WTC11 (cell line): Measurements from ENCODE around the gene ZDHHC16.

Experiments
- CREB1 ChIP-seq: sonication (generic); formaldehyde crosslinking; IDR thresholded peaks from 2 replicates; pipeline ENCODE4 v1.8.0; 2023; ENCODE audit warnings: mild to moderate bottlenecking, missing genetic modification reagents
- CTCF ChIP-seq: fragments of 200-600 bp; IDR thresholded peaks from 2 replicates; pipeline ENCODE4 v1.8.0; 2022; ENCODE audit warnings: antibody characterized with exemption
- ELF4 ChIP-seq: sonication (generic); formaldehyde crosslinking; IDR thresholded peaks from 2 replicates; pipeline ENCODE4 v1.8.1; 2022; ENCODE audit warnings: low read depth, mild to moderate bottlenecking, moderate library complexity, missing genetic modification reagents
- ETV6 ChIP-seq: sonication (generic); formaldehyde crosslinking; IDR thresholded peaks from 2 replicates; pipeline ENCODE4 v1.8.1; 2022; ENCODE audit warnings: mild to moderate bottlenecking, missing genetic modification reagents
- GABPB1 ChIP-seq: sonication (generic); formaldehyde crosslinking; IDR thresholded peaks from 2 replicates; pipeline ENCODE4 v1.8.1; 2023; ENCODE audit warnings: mild to moderate bottlenecking, missing genetic modification reagents
- NR1H2 ChIP-seq: sonication (generic); formaldehyde crosslinking; IDR thresholded peaks from 2 replicates; pipeline ENCODE4 v1.9.0; 2021; ENCODE audit warnings: mild to moderate bottlenecking, moderate library complexity, missing genetic modification reagents
- TCF7 ChIP-seq: sonication (generic); formaldehyde crosslinking; IDR thresholded peaks from 2 replicates; pipeline ENCODE4 v1.8.0; 2022; ENCODE audit warnings: mild to moderate bottlenecking, low read depth, missing genetic modification reagents, moderate library complexity

DNA sequence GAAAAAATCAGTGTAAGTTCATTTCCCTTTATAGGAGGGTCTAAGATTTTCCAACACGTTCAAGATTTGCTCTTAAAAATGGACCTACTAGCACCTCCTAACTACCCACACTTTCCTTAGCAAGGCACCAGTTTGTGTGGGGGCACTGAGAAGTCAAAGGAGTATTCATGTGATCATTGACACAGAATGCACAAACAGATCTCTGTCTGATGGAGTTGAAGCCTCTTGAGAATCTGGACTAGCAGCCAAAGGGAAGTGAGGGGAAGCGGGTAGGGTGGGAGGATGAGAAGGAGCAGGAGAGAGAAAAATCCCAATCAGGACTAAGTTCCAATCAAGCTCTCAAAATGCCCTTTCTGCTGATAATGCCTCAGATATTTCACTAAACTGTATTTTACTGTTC lies 48.2 kb downstream of the ZDHHC16 start:
- no peak for TF ChIP-seq ETV6 (CRISPR knock-in tag)
- TF ChIP-seq GABPB1 (CRISPR knock-in tag) = no peak
- no peak for TF ChIP-seq CREB1 (CRISPR knock-in tag)
- no peak for TF ChIP-seq NR1H2 (CRISPR knock-in tag)
- TF ChIP-seq CTCF = no peak
- no peak for TF ChIP-seq ELF4 (CRISPR knock-in tag)
- no peak for TF ChIP-seq TCF7 (CRISPR knock-in tag)
